ENCODE data around the gene COX4I1. TPM values are rescaled to one million over a fixed set of nuclear protein-coding genes. Genes with fewer than 3 reads are reported as not detected.

COX4I1 gene
- total and polyA plus RNA-seq, 10 of the 15 experiments (the other 5 are each of a cell fraction or from before 2014, with no cell fraction given) = 480 to 1,889 (median 872) TPM

DNA sequence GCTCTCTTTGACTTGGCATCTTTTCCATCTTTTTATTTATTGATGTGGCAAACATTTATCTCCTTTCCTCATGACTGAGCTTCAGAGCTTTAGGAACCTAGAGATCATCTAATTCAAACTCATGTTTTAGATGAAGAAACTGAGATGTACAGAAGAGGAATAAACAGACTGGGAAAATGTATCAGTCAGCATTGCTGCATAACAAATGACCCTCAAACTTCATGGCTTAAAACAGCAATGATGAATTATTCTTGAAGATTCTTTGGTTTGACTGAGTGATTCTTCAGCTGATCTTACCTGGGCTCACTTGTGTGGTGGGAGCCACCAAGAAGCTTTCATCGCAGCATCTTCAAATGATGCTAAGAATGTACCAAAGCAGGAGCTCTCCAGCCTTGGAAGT is 55.4 kb downstream of the COX4I1 start:
- whole genome bisulfite sequencing (ENCODE audit: insufficient coverage, insufficient replicate concordance, low lambda C conversion rate, missing lambda C conversion rate) = 100% methylated on average over 1 of the region's 1 CpG
- ATAC-seq (no peak), FAIRE-seq (no peak), DNase-seq (ENCODE audit: low read depth, low spot score) (no peak)
- H3K27ac ChIP-seq (ENCODE audit: control insufficient read depth, insufficient read depth) = no peak overlapping the region
- H3K9me3 ChIP-seq (replicated peaks; ENCODE audit: control insufficient read depth, insufficient read depth, low read length) = peaks cover 3% of the 10 kb centered on the region
- in situ Hi-C loops (cut with MboI) (no loop called here), intact Hi-C loops (cut with micrococcal nuclease; ENCODE audit: unreplicated experiment) (no loop called here)
- no peaks in the 10 kb centered on the region for H4K20me1 ChIP-seq (ENCODE audit: control insufficient read depth, insufficient read depth)
- no peak overlapping the region for H2AFZ ChIP-seq (ENCODE audit: control insufficient read depth, low read depth, low read length)
- no peak overlapping the region for H3K9ac ChIP-seq (ENCODE audit: control insufficient read depth, insufficient read depth, low read length)
- POLR2A ChIA-PET = no interaction called here
- no peaks in the 10 kb centered on the region for H3K36me3 ChIP-seq (ENCODE audit: control insufficient read depth in 2 of 2, insufficient read depth in 2 of 2, low read length in 1 of 2)
- TF ChIP-seq RAD21 (IDR thresholded peaks at IDR 0.05; ENCODE audit: insufficient read depth, low read depth, low read length) (no peak), SUZ12 (IDR thresholded peaks at IDR 0.05; ENCODE audit: unreplicated experiment) (no peak), SMAD5 (IDR thresholded peaks at IDR 0.05; ENCODE audit: low read depth) (no peak), RBBP5 (conservative IDR thresholded peaks at IDR 0.05) (no peak), MYB (IDR thresholded peaks at IDR 0.05; ENCODE audit: borderline replicate concordance, low read depth, low read length) (no peak), MTA3 (IDR thresholded peaks at IDR 0.05; ENCODE audit: borderline replicate concordance, low read length) (no peak), POLR2A (IDR thresholded peaks at IDR 0.05; ENCODE audit: low read depth, low read length) (no peak), CREB1 (IDR thresholded peaks at IDR 0.05; ENCODE audit: low read depth) (no peak), RAD51 (IDR thresholded peaks at IDR 0.05) (no peak)
- TF ChIP-seq, protein P1, sequence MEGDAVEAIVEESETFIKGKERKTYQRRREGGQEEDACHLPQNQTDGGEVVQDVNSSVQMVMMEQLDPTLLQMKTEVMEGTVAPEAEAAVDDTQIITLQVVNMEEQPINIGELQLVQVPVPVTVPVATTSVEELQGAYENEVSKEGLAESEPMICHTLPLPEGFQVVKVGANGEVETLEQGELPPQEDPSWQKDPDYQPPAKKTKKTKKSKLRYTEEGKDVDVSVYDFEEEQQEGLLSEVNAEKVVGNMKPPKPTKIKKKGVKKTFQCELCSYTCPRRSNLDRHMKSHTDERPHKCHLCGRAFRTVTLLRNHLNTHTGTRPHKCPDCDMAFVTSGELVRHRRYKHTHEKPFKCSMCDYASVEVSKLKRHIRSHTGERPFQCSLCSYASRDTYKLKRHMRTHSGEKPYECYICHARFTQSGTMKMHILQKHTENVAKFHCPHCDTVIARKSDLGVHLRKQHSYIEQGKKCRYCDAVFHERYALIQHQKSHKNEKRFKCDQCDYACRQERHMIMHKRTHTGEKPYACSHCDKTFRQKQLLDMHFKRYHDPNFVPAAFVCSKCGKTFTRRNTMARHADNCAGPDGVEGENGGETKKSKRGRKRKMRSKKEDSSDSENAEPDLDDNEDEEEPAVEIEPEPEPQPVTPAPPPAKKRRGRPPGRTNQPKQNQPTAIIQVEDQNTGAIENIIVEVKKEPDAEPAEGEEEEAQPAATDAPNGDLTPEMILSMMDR (IDR thresholded peaks at IDR 0.05 in 2 of 3, conservative IDR thresholded peaks at IDR 0.05 in 1 of 3; ENCODE audit: control insufficient read depth in 2 of 3, extremely low read depth in 1 of 3, insufficient read depth in 1 of 3, low read depth in 3 of 3, low read length in 3 of 3) = no peak
- TF ChIP-seq, protein P2, sequence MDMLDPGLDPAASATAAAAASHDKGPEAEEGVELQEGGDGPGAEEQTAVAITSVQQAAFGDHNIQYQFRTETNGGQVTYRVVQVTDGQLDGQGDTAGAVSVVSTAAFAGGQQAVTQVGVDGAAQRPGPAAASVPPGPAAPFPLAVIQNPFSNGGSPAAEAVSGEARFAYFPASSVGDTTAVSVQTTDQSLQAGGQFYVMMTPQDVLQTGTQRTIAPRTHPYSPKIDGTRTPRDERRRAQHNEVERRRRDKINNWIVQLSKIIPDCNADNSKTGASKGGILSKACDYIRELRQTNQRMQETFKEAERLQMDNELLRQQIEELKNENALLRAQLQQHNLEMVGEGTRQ (IDR thresholded peaks at IDR 0.05; ENCODE audit: borderline replicate concordance, low read depth, low read length) = no peak
- TF ChIP-seq, protein P3, sequence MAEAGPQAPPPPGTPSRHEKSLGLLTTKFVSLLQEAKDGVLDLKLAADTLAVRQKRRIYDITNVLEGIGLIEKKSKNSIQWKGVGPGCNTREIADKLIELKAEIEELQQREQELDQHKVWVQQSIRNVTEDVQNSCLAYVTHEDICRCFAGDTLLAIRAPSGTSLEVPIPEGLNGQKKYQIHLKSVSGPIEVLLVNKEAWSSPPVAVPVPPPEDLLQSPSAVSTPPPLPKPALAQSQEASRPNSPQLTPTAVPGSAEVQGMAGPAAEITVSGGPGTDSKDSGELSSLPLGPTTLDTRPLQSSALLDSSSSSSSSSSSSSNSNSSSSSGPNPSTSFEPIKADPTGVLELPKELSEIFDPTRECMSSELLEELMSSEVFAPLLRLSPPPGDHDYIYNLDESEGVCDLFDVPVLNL (IDR thresholded peaks at IDR 0.05; ENCODE audit: low read depth, low read length) = no peak
- TF ChIP-seq, protein P4, sequence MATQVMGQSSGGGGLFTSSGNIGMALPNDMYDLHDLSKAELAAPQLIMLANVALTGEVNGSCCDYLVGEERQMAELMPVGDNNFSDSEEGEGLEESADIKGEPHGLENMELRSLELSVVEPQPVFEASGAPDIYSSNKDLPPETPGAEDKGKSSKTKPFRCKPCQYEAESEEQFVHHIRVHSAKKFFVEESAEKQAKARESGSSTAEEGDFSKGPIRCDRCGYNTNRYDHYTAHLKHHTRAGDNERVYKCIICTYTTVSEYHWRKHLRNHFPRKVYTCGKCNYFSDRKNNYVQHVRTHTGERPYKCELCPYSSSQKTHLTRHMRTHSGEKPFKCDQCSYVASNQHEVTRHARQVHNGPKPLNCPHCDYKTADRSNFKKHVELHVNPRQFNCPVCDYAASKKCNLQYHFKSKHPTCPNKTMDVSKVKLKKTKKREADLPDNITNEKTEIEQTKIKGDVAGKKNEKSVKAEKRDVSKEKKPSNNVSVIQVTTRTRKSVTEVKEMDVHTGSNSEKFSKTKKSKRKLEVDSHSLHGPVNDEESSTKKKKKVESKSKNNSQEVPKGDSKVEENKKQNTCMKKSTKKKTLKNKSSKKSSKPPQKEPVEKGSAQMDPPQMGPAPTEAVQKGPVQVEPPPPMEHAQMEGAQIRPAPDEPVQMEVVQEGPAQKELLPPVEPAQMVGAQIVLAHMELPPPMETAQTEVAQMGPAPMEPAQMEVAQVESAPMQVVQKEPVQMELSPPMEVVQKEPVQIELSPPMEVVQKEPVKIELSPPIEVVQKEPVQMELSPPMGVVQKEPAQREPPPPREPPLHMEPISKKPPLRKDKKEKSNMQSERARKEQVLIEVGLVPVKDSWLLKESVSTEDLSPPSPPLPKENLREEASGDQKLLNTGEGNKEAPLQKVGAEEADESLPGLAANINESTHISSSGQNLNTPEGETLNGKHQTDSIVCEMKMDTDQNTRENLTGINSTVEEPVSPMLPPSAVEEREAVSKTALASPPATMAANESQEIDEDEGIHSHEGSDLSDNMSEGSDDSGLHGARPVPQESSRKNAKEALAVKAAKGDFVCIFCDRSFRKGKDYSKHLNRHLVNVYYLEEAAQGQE (IDR thresholded peaks at IDR 0.05; ENCODE audit: low read depth, low read length) = no peak
- H3K79me2 ChIP-seq (ENCODE audit: control insufficient read depth, insufficient read depth, low read length) = no peaks in the 10 kb centered on the region
- no TSS peak for BruUV-seq (replicated peaks)
- H3K4me2 ChIP-seq (ENCODE audit: control insufficient read depth, insufficient read depth) = no peak overlapping the region
- CTCF ChIA-PET = interaction anchor here (0.9 to 1.4 kb wide), 3 partner anchors 33 to 132 kb away, joined by 4 to 7 read pairs (median 5); no protein-coding TSS in a partner anchor
- RAD21 ChIA-PET (ENCODE audit: unreplicated experiment) = no interaction called here
- SMC1A ChIA-PET (ENCODE audit: uncharacterized antibody, unreplicated experiment) = interaction anchor here (1.7 to 2.4 kb wide), 3 partner anchors 33 to 132 kb away, joined by 4 to 7 read pairs (median 7); no protein-coding TSS in a partner anchor
- H3K27me3 ChIP-seq (replicated peaks in 1 of 2; ENCODE audit: control insufficient read depth in 2 of 2, insufficient read depth in 2 of 2, low read length in 1 of 2) = no peaks in the 10 kb centered on the region
- no peak overlapping the region for H3K4me3 ChIP-seq
- H3K4me1 ChIP-seq (ENCODE audit: control insufficient read depth, insufficient read depth, low read length) = peaks cover 35% of the 10 kb centered on the region

Data from GM12878 (cell line).